GM18505 (cell line): ENCODE measurements around the gene RWDD3.

ENCODE experiments used
- ATAC-seq: cut with Tn5 transposase; IDR thresholded peaks from one replicate; pipeline ENCODE4 v1.9.1; 2021; ENCODE audit not compliant: unreplicated experiment
- POLR2A ChIP-seq: IDR thresholded peaks from 4 replicates; pipeline ENCODE4 v1.6.1; 2011; ENCODE audit warnings: borderline replicate concordance; ENCODE audit not compliant: insufficient read depth, insufficient read length; ENCODE audit errors: extremely low read depth

RWDD3 gene

DNA sequence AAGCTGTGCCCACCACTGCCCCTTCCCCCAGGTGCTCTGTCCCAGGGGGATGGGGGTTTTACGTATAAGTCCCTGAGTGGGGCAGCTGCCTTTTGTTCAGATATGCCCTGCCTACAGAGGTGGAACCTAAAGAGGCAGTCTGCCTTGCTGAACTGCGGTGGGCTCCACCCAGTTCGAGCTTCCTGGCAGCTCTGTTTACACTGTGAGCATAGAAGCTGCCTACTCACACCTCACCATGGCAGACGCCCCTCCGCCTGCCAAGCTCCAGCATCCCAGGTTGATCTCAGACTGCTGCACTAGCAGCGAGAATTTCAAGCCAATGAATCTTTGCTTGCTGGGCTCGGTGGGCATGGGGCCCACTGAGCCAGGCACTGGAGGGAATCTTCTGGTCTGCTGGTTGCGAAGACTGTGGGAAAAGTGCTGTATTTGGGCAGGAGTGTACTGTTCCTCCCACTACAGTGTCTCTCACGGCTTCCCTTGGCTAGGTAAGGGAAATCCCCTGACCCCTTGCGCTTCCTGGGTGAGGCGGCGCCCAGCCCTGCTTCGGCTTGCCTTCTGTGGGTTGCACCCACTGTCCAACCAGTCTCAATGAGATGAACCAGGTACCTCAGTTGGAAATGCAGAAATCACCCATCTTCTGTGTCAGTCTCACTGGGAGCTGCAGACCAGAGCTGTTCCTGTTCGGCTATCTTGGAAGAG is 17.6 kb upstream of the RWDD3 start:
- ATAC-seq = no peak
- no peak for TF ChIP-seq POLR2A

DNA sequence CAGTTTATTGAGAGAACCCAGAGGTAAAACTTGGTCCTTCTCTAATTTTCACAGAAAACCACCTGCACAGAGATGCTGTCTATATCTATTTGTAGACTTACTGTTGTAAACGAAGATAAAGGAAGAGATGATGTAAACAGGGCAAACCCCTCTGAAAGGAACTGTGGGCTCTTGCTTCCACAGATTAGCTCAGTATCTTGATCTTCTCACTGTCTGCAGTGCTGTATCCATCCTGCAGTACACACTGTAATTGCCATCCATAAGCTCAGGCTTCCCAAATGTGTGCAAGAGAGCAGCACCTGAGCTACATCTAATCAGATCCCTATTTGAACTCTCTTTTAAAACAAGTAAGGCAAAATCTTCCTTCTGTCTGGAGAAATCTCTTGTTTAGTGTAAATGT is 16.6 kb upstream of the RWDD3 start:
- no peak for ATAC-seq
- TF ChIP-seq POLR2A = no peak

DNA sequence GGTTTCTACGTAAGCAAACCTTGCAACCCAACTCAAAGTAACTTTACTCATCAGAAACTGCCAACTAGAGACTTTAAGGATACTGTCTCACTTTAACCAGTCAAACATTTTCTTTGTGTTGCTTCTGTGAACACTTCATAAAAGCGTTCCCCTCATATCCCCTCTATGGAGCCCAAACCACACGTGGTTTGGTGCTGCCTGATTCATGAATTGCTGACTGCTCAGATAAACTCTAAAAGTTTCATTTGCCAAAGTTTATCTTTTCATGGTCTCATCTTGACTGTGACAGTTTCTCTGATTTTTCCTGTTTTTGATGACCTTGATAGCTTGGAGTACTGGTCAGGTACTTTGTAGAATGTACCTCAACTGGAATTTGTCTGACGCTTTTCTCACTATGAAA is 14.6 kb upstream of the RWDD3 start:
- ATAC-seq = no peak
- TF ChIP-seq POLR2A = no peak

DNA sequence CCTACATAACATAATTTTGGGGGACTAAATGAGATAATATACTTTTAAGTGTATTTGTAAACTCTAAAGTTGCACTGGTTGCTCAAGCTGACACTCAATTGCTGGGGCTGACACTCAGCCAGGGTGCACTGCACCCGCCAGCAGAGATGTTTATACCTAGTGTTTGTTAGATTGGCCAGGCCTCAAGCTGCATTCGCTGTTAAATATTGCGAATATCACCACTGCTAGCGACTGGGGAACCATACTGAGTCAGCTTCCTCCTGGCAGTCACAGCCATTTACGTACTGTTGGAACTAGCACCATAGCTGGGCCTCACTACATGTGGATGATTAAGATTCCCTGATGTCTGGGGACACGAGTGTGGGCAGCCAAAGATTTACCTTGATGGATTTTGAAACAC is 12.7 kb upstream of the RWDD3 start:
- TF ChIP-seq POLR2A = no peak
- no peak for ATAC-seq

DNA sequence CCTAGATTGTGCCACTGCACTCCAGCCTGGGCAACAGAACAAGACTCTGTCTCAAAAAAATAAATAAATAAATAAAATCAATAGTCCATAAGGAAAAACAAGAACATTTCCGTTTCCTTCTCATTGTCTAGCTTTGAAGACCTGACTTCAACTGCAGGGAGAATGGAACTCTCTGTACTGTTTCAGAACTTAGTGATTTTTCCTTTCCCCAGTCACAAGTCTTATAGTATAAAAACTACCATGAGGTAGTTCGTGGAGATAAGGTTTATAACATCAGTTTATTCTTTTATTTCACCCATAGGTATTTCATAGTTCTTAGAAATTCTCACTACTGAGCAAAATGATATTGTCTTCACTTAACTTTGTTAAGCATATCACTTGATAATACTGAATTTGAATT is 11.4 kb upstream of the RWDD3 start:
- no peak for ATAC-seq
- no peak for TF ChIP-seq POLR2A

DNA sequence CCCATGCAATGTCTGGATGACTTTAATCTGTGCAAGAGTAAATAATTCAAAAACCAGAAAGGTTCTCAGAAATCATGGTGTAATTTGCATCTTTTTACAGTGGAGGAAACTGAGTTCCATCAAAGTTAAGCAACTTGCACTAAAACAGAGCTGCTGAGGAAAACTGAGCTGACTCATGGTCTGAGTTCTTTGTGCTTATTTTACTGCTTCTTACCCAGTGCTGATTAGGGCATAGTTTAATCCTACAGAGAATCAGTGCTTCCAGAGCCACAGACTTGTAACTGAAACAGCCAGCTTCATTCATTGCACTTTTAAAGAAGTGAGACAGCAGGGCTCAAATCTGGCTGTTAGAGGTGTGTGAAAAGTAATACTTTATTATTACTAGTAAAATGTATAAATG is 10.9 kb upstream of the RWDD3 start:
- no peak for ATAC-seq
- TF ChIP-seq POLR2A = no peak

DNA sequence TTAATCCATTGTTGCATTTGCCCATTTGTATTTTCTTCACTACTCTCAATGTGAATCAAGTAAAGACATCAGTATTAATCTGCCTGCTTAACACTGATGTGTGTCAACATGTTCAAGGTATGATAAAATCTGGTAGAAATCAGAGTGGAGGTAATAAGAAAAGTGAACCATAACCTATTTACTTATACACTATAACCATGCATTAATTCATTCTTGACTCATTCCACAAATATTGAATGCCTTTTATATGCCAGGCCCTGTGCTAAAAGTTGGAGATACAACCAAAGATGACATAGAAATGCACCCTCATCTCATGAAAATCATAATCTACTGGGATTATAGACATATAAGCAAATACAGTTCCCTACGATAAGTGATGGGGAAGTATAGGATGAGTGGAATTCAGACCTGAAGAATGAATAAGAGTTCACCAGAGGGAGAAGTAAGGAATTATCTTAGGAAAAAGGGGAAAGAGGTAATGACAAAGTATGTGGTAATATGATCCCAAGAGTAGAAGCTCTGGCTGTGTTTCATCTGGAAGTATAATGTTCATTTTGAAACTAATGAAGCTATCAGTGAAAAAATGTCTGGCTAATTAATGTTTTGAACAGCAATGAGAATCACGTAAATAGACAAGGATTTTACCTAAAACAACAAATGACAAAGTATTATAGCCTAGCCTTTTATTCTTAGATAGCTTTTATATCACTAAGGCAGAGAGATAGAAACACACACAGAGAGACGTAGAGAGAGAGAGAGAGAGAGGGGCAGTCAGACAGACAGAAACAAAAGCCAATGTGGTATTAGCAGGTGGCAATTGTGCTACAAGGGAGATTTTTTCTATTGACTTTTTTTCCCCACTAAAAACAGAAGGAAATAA is 7.0 kb upstream of the RWDD3 start:
- TF ChIP-seq POLR2A = no peak
- no peak for ATAC-seq

DNA sequence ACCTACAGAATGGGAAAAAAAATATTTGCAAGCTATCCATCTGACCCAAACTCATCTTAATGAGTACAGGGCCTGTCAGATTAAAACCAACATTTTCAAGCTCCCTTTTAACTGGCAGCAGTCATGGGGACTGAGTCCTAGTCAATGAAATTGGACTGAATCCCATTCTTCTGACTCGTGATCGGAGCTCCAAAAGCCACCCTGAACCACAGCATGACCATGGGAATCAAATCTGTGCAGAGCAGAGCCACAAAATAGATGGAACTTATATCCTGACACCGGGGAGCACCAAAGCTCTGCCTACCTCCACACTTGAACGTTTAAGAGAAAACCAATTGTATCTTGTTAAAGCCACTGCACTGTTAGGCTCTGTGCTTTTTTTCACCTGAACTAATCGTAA is 5.0 kb upstream of the RWDD3 start:
- no peak for ATAC-seq
- no peak for TF ChIP-seq POLR2A

DNA sequence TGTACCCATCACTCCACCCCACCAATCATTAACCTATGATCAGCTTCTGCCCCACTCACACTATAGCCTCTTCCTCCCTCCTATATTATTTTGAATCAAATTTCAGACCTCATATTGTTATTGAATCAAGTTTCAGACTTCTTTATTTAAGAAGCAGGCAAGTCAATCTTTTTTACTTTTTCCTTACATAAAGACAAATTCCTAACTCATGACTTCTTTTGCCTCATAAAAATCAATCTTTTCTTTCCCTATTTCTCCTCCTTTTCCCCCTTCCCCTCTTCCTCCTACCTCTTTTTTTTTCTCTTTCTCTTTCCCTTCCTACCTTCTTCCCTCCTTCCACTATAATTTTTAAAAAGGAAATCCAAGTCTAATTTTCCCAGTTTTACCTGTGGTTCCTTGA is 4.3 kb upstream of the RWDD3 start:
- ATAC-seq = no peak
- TF ChIP-seq POLR2A = no peak

DNA sequence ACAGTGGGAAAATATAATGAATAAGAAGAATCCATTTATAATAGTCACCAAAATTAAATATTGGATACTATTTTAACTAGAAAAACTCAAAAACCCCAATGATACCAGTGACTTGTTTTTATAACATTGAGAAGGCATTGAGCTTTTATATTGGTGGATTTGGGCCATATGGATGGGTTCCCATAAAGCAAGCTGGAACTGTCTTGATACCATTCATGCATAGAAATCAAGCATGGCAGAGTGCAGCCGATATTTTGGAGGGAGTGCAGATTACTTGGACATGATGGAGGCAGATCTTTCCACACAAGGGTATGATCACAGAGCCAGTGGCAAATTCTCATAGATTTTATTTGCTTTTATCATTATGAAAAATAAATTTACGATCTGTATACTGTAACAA is 3.8 kb upstream of the RWDD3 start:
- no peak for TF ChIP-seq POLR2A
- no peak for ATAC-seq

DNA sequence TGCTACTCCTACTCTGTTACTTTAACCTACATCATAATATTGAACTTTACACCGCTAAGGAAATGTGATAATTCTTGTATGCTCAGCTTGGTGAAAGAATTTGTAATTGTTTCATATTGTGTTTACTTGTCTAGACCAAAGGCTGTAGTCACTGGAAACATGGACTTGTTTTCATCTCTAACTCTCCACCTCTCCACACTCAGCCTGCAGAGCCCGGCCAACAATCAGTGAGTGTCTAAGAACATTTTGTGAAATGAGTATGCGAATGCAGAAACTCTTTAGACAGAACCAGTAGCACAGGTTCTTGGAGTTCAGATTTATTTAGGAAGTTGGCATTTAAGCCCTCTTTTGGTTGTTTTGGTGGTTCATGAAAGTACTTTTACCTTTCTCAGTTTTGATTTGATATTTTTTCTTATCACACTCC is 3.2 kb upstream of the RWDD3 start:
- ATAC-seq = no peak
- TF ChIP-seq POLR2A = no peak

DNA sequence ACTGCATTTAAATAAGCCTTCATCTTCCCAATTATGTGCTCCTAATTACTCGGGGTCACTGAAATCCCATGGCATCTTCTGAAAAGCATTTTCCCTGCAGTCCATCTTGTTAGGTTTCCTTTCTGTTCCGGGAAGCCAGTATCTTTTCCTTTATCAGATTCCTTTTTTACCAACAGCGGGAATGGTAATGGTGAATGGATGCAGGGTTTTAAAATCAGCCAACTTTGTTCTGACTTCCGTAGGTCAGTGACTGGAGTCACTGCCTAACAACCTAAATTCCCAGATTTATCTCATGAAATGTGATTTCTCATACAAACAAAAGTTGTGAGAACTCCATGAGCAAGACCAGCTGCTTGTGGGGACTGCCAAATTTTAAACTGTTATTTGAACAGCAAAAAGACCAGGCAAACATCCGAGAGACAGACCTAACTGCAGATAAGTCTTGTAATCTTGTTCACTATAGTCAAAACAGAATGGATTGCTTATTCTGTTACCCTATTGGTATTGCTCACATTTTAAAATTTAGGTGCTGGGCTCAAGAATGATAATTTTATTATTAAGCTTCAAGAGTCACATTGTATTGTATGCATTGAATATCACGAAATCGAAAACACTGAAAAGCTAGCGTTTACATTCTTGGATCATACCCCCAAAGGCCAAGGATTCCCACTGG is 1.2 kb upstream of the RWDD3 start:
- TF ChIP-seq POLR2A = no peak
- ATAC-seq = no peak

DNA sequence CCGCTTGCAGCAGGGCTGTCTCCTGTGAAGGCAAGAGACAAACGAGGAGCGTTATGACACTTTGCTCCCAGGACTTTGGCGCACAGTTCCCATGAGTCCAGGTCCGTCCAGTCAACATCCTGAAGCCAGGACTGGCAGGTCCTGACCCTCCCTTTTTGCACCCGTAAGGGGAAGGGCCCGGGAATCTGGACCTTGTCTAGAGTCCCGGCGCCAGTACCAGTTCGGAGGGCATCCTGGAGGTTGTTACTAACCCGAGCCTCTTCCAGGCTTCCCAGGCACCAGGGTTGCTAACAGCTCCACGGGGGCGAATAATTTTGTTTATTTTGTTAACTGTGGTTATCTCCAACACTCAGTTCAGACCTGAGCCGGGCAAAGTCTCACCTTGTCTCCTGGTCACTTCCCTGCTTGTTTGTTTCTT is 682 bp upstream of the RWDD3 start:
- TF ChIP-seq POLR2A = no peak
- ATAC-seq = no peak

DNA sequence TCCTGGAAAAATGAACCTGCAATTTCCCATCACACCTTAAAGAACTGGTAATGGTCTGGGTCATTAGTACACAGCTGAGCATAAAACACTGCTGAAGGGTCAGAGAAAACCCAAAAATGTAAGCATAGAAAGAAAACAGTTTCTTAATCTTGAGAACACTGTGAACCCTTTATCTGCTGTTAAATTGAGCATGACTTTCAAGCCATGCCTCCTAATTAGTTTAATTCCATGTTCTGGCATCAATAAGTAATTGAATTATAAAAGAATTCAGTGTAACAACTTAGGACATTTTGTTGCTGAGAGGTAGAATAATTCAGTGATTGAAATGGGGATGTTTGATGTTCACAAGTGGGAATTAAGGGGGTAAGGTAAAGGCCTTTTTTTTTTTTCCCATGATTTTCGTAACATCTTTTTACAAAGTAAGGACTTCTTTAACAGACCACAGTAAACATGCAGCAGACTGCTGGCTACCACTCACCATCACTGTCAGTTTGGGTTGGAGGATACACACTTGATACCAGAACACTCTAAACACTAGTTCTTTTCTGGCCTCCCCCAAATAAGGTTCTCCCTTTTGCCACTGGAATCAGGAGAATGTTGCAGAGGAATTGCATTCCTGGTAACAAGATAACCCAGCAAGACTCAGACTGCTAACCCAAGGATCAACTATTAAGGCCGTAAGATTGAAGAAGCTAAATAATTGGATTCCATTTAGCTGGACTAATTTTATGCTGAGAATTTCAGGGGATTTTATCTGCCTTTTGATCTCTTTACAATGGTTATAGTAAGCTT is 3.0 kb downstream of the RWDD3 start:
- TF ChIP-seq POLR2A = no peak
- ATAC-seq = no peak
